Hippocampal formation (tissue), 2 donors: ENCODE measurements around the gene AUTS2.
A peak's percentile ranks its signal among the peaks of the same experiment; 100 is the strongest.

Experiments
- DNase-seq, 2 donors: peaks; one replicate each; lab custom pipeline; 2025; lab: John Stamatoyannopoulos, UW

The AUTS2 gene

GRCh38 chr7:70307544-70308106 lies 709.4 kb downstream of the AUTS2 start:
- DNase-seq = no peak

GRCh38 chr7:70312336-70312735 lies 714.1 kb downstream of the AUTS2 start:
- DNase-seq = no peak

- no peak for DNase-seq
Observed at GRCh38 chr7:70313271-70313670, 715.0 kb downstream of the AUTS2 start.

GRCh38 chr7:70313687-70314086 lies 715.4 kb downstream of the AUTS2 start:
- no peak for DNase-seq

GRCh38 chr7:70314221-70314620 lies 715.9 kb downstream of the AUTS2 start:
- DNase-seq = no peak

- DNase-seq = no peak
Observed at GRCh38 chr7:70316745-70317144, 718.5 kb downstream of the AUTS2 start.

GRCh38 chr7:70317356-70317755 lies 719.1 kb downstream of the AUTS2 start:
- no peak for DNase-seq

- DNase-seq = no peak
Observed at GRCh38 chr7:70318511-70318910, 720.2 kb downstream of the AUTS2 start.

GRCh38 chr7:70319057-70319456 lies 720.8 kb downstream of the AUTS2 start:
- DNase-seq = no peak

GRCh38 chr7:70321016-70321590 lies 722.8 kb downstream of the AUTS2 start:
- no peak for DNase-seq

GRCh38 chr7:70322856-70323255 lies 724.6 kb downstream of the AUTS2 start:
- DNase-seq = peak in 1 of 2 donors; percentile 42

GRCh38 chr7:70325509-70326101 lies 727.3 kb downstream of the AUTS2 start:
- no peak for DNase-seq

GRCh38 chr7:70334295-70334694 lies 736.0 kb downstream of the AUTS2 start:
- DNase-seq = no peak

- DNase-seq = no peak
Observed at GRCh38 chr7:70334871-70335270, 736.6 kb downstream of the AUTS2 start.

- DNase-seq = no peak
Observed at GRCh38 chr7:70336536-70336935, 738.3 kb downstream of the AUTS2 start.

GRCh38 chr7:70338015-70338414 lies 739.7 kb downstream of the AUTS2 start:
- DNase-seq = no peak

GRCh38 chr7:70340236-70340635 lies 742.0 kb downstream of the AUTS2 start:
- no peak for DNase-seq

GRCh38 chr7:70341446-70341845 lies 743.2 kb downstream of the AUTS2 start:
- DNase-seq = no peak

GRCh38 chr7:70343519-70343918 lies 745.2 kb downstream of the AUTS2 start:
- no peak for DNase-seq

- no peak for DNase-seq
Observed at GRCh38 chr7:70344726-70345125, 746.5 kb downstream of the AUTS2 start.

GRCh38 chr7:70346844-70347462 lies 748.7 kb downstream of the AUTS2 start:
- no peak for DNase-seq

- DNase-seq = no peak
Observed at GRCh38 chr7:70347463-70348254, 749.4 kb downstream of the AUTS2 start.

GRCh38 chr7:70349031-70349430 lies 750.8 kb downstream of the AUTS2 start:
- no peak for DNase-seq
